ENCODE results near the gene ARL1.

GRCh38 chr12:101343893-101344292 lies 63.7 kb downstream of the ARL1 start:
- TF ChIP-seq, protein P1, sequence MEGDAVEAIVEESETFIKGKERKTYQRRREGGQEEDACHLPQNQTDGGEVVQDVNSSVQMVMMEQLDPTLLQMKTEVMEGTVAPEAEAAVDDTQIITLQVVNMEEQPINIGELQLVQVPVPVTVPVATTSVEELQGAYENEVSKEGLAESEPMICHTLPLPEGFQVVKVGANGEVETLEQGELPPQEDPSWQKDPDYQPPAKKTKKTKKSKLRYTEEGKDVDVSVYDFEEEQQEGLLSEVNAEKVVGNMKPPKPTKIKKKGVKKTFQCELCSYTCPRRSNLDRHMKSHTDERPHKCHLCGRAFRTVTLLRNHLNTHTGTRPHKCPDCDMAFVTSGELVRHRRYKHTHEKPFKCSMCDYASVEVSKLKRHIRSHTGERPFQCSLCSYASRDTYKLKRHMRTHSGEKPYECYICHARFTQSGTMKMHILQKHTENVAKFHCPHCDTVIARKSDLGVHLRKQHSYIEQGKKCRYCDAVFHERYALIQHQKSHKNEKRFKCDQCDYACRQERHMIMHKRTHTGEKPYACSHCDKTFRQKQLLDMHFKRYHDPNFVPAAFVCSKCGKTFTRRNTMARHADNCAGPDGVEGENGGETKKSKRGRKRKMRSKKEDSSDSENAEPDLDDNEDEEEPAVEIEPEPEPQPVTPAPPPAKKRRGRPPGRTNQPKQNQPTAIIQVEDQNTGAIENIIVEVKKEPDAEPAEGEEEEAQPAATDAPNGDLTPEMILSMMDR (IDR thresholded peaks at IDR 0.05), result no peak
- TF ChIP-seq POLR2A (IDR thresholded peaks at IDR 0.05) (no peak), EP300 (IDR thresholded peaks at IDR 0.05) (no peak), POLR2AphosphoS5 (IDR thresholded peaks at IDR 0.05) (no peak)
